NCI-H146 (cell line): Measurements from ENCODE around the gene PLCB2.

Source experiments
- DNase-seq: peaks from one replicate; lab custom pipeline; 2025; lab: John Stamatoyannopoulos, UW

The PLCB2 gene

GRCh38 chr15:40303576-40303975 lies 4.2 kb downstream of the PLCB2 start:
- DNase-seq, result no peak

GRCh38 chr15:40302981-40303380 lies 4.8 kb downstream of the PLCB2 start:
- no peak for DNase-seq

GRCh38 chr15:40302288-40302886 lies 5.3 kb downstream of the PLCB2 start:
- DNase-seq, result no peak

- DNase-seq, result no peak
These were observed 6.1 kb downstream of the PLCB2 start for GRCh38 chr15:40301467-40302179.

- DNase-seq, result no peak
These were observed 7.0 kb downstream of the PLCB2 start for GRCh38 chr15:40300771-40301170.

GRCh38 chr15:40300367-40300766 lies 7.4 kb downstream of the PLCB2 start:
- DNase-seq, result no peak

DNA sequence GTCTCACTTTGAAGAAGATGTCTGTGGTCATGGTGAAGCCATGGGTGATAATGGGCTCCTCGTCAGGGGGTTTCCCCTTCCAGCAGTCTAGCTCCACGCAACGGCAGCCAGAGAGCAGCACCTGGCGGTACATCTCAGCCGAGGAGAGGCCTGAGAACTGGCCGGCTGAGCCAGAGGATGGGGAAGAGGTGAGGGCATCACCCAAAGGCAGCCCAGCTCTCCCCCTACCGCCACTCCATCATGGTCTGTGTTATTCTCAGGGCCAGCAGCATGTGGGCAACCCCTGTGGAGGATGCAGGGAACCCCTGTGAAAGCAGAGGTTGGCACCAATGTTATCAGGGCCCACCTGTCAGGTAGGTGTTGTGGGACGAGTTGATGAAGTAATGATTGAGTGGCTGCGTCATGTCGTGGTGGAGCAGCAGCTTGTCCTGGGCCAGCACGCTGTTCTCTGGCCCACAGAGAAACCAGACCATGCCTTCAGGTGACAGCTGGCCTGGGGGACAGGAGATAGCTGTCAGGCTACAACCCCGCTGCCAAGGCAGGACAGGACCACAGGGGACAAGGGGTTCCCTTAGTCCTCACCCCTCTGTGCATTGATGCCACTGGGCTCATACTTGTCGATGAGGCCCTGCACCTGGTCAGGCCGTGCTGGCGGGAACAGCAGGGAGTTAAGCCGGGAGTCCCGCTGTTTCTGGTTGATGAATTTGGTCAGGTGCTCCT lies 9.4 kb downstream of the PLCB2 start:
- DNase-seq, result peak; percentile 29

DNA sequence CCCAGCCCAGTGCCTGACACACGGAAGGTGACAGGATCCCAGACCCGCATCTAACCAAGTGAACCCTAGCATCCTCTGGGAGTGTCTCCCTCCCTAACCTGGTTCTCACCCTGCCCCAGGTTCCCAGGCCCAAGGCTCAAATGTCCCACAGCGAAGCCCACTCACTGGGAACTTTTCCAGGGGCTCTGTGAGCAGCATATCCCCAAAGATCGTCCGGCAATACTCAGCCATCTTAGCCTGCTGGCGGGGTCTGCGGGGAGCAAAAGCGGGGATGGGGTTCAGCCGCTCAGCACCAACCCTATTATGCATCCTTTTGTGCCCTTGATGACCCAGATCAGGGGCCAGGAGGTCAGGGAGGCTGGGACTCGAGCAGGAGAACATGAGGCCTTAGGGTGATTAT lies 10.4 kb downstream of the PLCB2 start:
- DNase-seq, result no peak

- DNase-seq, result no peak
These were observed 11.0 kb downstream of the PLCB2 start for GRCh38 chr15:40296561-40297230.

- no peak for DNase-seq
These were observed 11.7 kb downstream of the PLCB2 start for GRCh38 chr15:40295877-40296560.

- no peak for DNase-seq
These were observed 12.4 kb downstream of the PLCB2 start for GRCh38 chr15:40295297-40295696.

GRCh38 chr15:40293905-40294895 lies 13.5 kb downstream of the PLCB2 start:
- DNase-seq, result no peak

- no peak for DNase-seq
These were observed 14.7 kb downstream of the PLCB2 start for GRCh38 chr15:40293006-40293405.

DNA sequence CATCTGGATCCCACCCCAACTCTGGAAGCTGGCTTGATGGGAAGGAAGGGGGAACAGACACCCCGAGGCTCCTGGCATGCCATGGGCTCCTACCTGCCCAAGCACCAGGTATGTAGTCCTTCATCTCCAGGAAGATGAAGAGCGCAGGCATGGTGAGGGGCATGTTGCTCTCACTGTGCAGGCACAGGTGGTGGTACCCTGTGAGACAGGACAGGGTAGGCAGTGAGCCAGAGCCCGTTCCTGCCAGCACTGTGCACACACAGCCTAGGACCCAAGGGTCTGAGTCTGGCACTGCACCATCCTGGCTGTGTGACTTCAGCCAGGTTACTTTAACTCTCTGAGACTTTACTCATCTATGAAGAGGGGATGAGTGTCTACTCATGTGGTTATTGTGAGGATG lies 15.5 kb downstream of the PLCB2 start:
- DNase-seq, result no peak

GRCh38 chr15:40290918-40291574 lies 16.7 kb downstream of the PLCB2 start:
- peak; percentile 61 for DNase-seq

DNA sequence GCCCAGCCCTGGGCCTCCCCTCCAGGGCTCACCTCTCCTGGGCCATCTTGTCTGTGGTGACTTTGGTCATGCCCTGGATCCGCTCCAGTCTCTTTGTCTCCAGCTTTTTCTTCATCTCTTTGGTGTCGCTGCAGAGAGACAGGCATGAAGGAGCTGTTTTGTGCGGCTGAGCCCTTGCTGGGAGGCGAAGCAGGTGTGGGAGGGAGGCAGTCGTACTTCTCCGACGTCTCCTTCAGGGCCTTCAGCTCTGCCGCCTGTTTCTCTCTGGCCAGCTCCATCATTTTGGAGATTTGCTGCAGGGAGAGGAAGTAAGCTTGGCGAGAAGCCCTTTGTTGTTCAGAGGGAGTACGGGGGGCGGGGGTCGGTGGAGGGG lies 17.2 kb downstream of the PLCB2 start:
- no peak for DNase-seq

DNA sequence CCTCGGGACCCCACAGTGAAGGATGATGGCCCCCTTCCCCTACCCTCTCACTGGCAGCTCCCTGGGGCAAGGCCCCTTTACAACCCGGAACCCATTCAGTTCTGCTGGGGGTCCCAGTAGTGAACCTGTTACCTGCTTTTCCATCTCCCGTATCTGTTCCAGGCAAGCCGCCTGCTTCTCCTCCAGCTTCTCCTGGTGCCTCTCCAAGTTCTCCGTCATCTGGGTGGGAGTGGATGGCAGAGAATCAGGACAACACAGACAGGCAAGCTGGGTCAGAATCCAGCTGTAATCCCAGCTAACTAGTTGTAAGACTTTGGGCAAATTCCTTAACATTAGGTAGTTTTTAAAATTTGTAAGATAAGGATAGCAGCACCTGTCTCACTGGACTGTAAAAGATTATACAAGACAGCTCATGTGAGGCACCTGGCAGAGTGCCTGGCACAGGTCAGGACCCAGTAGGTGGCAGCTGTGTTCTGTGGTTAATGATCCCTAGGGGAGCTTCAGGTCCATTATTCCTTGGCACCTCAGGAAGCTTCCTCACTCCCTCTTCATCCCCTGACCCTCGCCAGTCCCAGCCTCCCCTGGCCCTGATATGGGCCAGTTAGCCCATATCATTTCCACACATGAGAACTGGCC lies 18.5 kb downstream of the PLCB2 start:
- DNase-seq, result no peak

GRCh38 chr15:40287968-40288367 lies 19.8 kb downstream of the PLCB2 start:
- DNase-seq, result no peak

- DNase-seq, result no peak
These were observed 20.2 kb downstream of the PLCB2 start for GRCh38 chr15:40287505-40287904.

DNA sequence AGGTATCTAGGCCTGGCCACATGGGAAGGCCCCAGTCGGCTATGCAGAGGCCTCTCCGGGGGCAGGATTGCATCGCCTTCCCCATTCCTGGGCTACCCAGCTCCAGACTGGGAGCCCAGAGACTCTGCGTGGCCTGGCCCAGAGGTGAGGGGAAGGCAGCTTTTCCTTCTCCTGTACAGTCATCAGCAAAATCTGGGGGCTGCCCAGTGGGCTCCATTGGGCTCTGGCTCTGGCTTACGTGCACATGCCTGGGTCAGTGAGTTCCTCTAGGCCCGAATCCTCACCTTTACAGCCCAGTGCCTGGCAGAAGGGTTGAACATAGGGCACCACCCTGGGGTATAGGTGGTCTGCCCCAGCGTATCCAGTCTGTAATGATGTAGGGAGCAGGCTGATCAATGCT lies 20.9 kb downstream of the PLCB2 start:
- DNase-seq, result no peak
